ENCODE data around the gene EXOC7. TPM values are rescaled to one million over a fixed set of nuclear protein-coding genes. Genes with fewer than 3 reads are reported as not detected.

Gene EXOC7
- total RNA-seq, 1 donor from 2014 or later = 80.1 TPM

GRCh38 chr17:76123191-76123499 lies 19.6 kb upstream of the EXOC7 start:
- TF ChIP-seq CTCF (IDR thresholded peaks at IDR 0.05; ENCODE audit: insufficient read depth, low read length, poor library complexity, severe bottlenecking) = no peak
- no peaks in the 10 kb centered on the region for H3K27me3 ChIP-seq (ENCODE audit: control insufficient read depth, insufficient read depth, low read length)
- DNase-seq (ENCODE audit: low read depth) = no peak
- no peak overlapping the region for H3K4me3 ChIP-seq (ENCODE audit: low read depth, low read length)
- H3K36me3 ChIP-seq (ENCODE audit: control insufficient read depth, insufficient read depth, low read length) = no peaks in the 10 kb centered on the region

- Histone ChIP-seq H3K36me3 (ENCODE audit: control insufficient read depth, insufficient read depth, low read length) (no peaks in the 10 kb centered on the region), H3K27me3 (ENCODE audit: control insufficient read depth, insufficient read depth, low read length) (no peaks in the 10 kb centered on the region), H3K4me3 (ENCODE audit: low read depth, low read length) (no peak overlapping the region)
- TF ChIP-seq CTCF (IDR thresholded peaks at IDR 0.05; ENCODE audit: insufficient read depth, low read length, poor library complexity, severe bottlenecking) = no peak
- no peak for DNase-seq (ENCODE audit: low read depth)
Measured at GRCh38 chr17:76122431-76123190, 19.0 kb upstream of the EXOC7 start.

- Histone ChIP-seq H3K36me3 (ENCODE audit: control insufficient read depth, insufficient read depth, low read length) (no peaks in the 10 kb centered on the region), H3K4me3 (ENCODE audit: low read depth, low read length) (no peak overlapping the region), H3K27me3 (ENCODE audit: control insufficient read depth, insufficient read depth, low read length) (no peaks in the 10 kb centered on the region)
- no peak for TF ChIP-seq CTCF (IDR thresholded peaks at IDR 0.05; ENCODE audit: insufficient read depth, low read length, poor library complexity, severe bottlenecking)
- no peak for DNase-seq (ENCODE audit: low read depth)
Measured at GRCh38 chr17:76121932-76122430, 18.4 kb upstream of the EXOC7 start.

- TF ChIP-seq CTCF (IDR thresholded peaks at IDR 0.05; ENCODE audit: insufficient read depth, low read length, poor library complexity, severe bottlenecking) = no peak
- Histone ChIP-seq H3K27me3 (ENCODE audit: control insufficient read depth, insufficient read depth, low read length) (no peaks in the 10 kb centered on the region), H3K36me3 (ENCODE audit: control insufficient read depth, insufficient read depth, low read length) (no peaks in the 10 kb centered on the region)
Measured at GRCh38 chr17:76120658-76121008, 17.0 kb upstream of the EXOC7 start.

GRCh38 chr17:76119409-76120371 lies 16.1 kb upstream of the EXOC7 start:
- H3K36me3 ChIP-seq (ENCODE audit: control insufficient read depth, insufficient read depth, low read length) = no peaks in the 10 kb centered on the region
- H3K27me3 ChIP-seq (ENCODE audit: control insufficient read depth, insufficient read depth, low read length) = no peaks in the 10 kb centered on the region
- H3K4me3 ChIP-seq (ENCODE audit: low read depth, low read length) = no peak overlapping the region
- TF ChIP-seq CTCF (IDR thresholded peaks at IDR 0.05; ENCODE audit: insufficient read depth, low read length, poor library complexity, severe bottlenecking) = no peak
- no peak for DNase-seq (ENCODE audit: low read depth)

More at GRCh38 chr17:76120658-76121008, 17.0 kb upstream of the EXOC7 start:
- no peak overlapping the region for H3K4me3 ChIP-seq (ENCODE audit: low read depth, low read length)
- DNase-seq (ENCODE audit: low read depth) = no peak
